SJCRH30 (cell line): Measurements from ENCODE around the gene ZNF605. TPM values are rescaled to one million over a fixed set of nuclear protein-coding genes. Genes with fewer than 3 reads are reported as not detected.
"Not testable (repeated sequence)": the region's sequence is repeated elsewhere in the genome, so short reads cannot be mapped to it uniquely, and the experiment has no call there.

Experiments used
- DNase-seq, 2 experiments: peaks; one replicate each; pipeline ENCODE4 v3.0.0-alpha.2; 2015 to 2020
- H3K27ac ChIP-seq: fragments of 250-450 bp; sonication (Bioruptor Pico); 2 replicates; pipeline ENCODE4 v1.5.1; 2020; ENCODE audit warnings: mild to moderate bottlenecking, moderate library complexity
- H3K27me3 ChIP-seq: fragments of 250-450 bp; sonication (Bioruptor Pico); 2 replicates; pipeline ENCODE4 v1.5.1; 2020; ENCODE audit warnings: mild to moderate bottlenecking, moderate library complexity
- H3K36me3 ChIP-seq: fragments of 250-450 bp; sonication (Bioruptor Pico); 2 replicates; pipeline ENCODE4 v1.5.1; 2020; ENCODE audit warnings: mild to moderate bottlenecking, moderate library complexity
- H3K4me1 ChIP-seq: fragments of 250-450 bp; sonication (Bioruptor Pico); 2 replicates; pipeline ENCODE4 v1.5.1; 2020; ENCODE audit warnings: mild to moderate bottlenecking, moderate library complexity
- H3K4me3 ChIP-seq: fragments of 250-450 bp; sonication (Bioruptor Pico); 2 replicates; pipeline ENCODE4 v1.5.1; 2020; ENCODE audit warnings: mild to moderate bottlenecking, moderate library complexity
- H3K9me3 ChIP-seq: fragments of 250-450 bp; sonication (Bioruptor Pico); replicated peaks from 2 replicates; pipeline ENCODE4 v1.5.1; 2020; ENCODE audit warnings: mild to moderate bottlenecking, moderate library complexity
- total RNA-seq: library from RNA; depleted of rRNA; stranded (reverse); fragments of >200 nt; shearing (Covaris generic); gene quantifications from 2 replicates; pipeline ENCODE4 v1.2.3, GENCODE V29; 2014

Gene ZNF605
- total RNA-seq, 1 experiment from 2014 or later, result 7.6 TPM

GRCh38 chr12:132953771-132954170 lies 2.3 kb downstream of the ZNF605 start:
- no peaks in the 10 kb centered on the region for H3K4me1 ChIP-seq
- H3K27me3 ChIP-seq, result no peaks in the 10 kb centered on the region
- DNase-seq, result no peak
- H3K36me3 ChIP-seq, result peaks cover 12% of the 10 kb centered on the region; the same call in 1 of the 2 replicates
- H3K4me3 ChIP-seq, result no peak overlapping the region
- peaks cover 19% of the 10 kb centered on the region for H3K9me3 ChIP-seq
- H3K27ac ChIP-seq, result no peak overlapping the region

- Histone ChIP-seq H3K36me3 (peaks cover 16% of the 10 kb centered on the region), H3K9me3 (peaks cover 19% of the 10 kb centered on the region), H3K4me3 (no peak overlapping the region), H3K27ac (no peak overlapping the region), H3K27me3 (no peaks in the 10 kb centered on the region), H3K4me1 (no peaks in the 10 kb centered on the region)
- DNase-seq, result no peak
These were observed 3.0 kb downstream of the ZNF605 start for GRCh38 chr12:132953163-132953425.

GRCh38 chr12:132952371-132953162 lies 3.5 kb downstream of the ZNF605 start:
- Histone ChIP-seq H3K4me3 (no peak overlapping the region), H3K9me3 (peaks cover 19% of the 10 kb centered on the region), H3K27ac (no peak overlapping the region), H3K36me3 (peaks cover 21% of the 10 kb centered on the region), H3K4me1 (no peaks in the 10 kb centered on the region), H3K27me3 (no peaks in the 10 kb centered on the region)
- no peak for DNase-seq

GRCh38 chr12:132951649-132952048 lies 4.5 kb downstream of the ZNF605 start:
- Histone ChIP-seq H3K4me1 (no peaks in the 10 kb centered on the region), H3K4me3 (no peak overlapping the region), H3K27ac (no peak overlapping the region), H3K9me3 (peaks cover 14% of the 10 kb centered on the region), H3K27me3 (no peaks in the 10 kb centered on the region), H3K36me3 (peaks cover 29% of the 10 kb centered on the region)
- no peak for DNase-seq

- Histone ChIP-seq H3K4me3 (no peak overlapping the region), H3K4me1 (no peaks in the 10 kb centered on the region), H3K27ac (no peak overlapping the region), H3K36me3 (peaks cover 34% of the 10 kb centered on the region), H3K27me3 (no peaks in the 10 kb centered on the region), H3K9me3 (peaks cover 14% of the 10 kb centered on the region)
- no peak for DNase-seq
These were observed 5.1 kb downstream of the ZNF605 start for GRCh38 chr12:132950844-132951535.

GRCh38 chr12:132949936-132950837 lies 5.9 kb downstream of the ZNF605 start:
- Histone ChIP-seq H3K9me3 (peaks cover 14% of the 10 kb centered on the region), H3K36me3 (peaks cover 39% of the 10 kb centered on the region), H3K4me1 (no peaks in the 10 kb centered on the region), H3K27ac (no peak overlapping the region), H3K27me3 (no peaks in the 10 kb centered on the region), H3K4me3 (no peak overlapping the region)
- DNase-seq, result no peak

- no peaks in the 10 kb centered on the region for H3K4me1 ChIP-seq
- peaks cover 56% of the 10 kb centered on the region for H3K36me3 ChIP-seq
- no peaks in the 10 kb centered on the region for H3K27me3 ChIP-seq
- DNase-seq, result no peak
- peaks cover 14% of the 10 kb centered on the region for H3K9me3 ChIP-seq
- H3K4me3 ChIP-seq, result no peak overlapping the region
- no peak overlapping the region for H3K27ac ChIP-seq
These were observed 7.7 kb downstream of the ZNF605 start for GRCh38 chr12:132948146-132949066.

- DNase-seq, result no peak
- peaks cover 9% of the 10 kb centered on the region for H3K9me3 ChIP-seq
- peaks cover 71% of the 10 kb centered on the region for H3K36me3 ChIP-seq
- no peaks in the 10 kb centered on the region for H3K27me3 ChIP-seq
- H3K4me1 ChIP-seq, result no peaks in the 10 kb centered on the region
- H3K4me3 ChIP-seq, result no peak overlapping the region
- H3K27ac ChIP-seq, result no peak overlapping the region
These were observed 9.8 kb downstream of the ZNF605 start for GRCh38 chr12:132946246-132946820.

- H3K4me1 ChIP-seq, result no peaks in the 10 kb centered on the region
- H3K4me3 ChIP-seq, result no peak overlapping the region
- DNase-seq, result no peak
- peaks cover 71% of the 10 kb centered on the region for H3K36me3 ChIP-seq
- peaks cover 4% of the 10 kb centered on the region for H3K9me3 ChIP-seq
- H3K27me3 ChIP-seq, result no peaks in the 10 kb centered on the region
- H3K27ac ChIP-seq, result no peak overlapping the region
These were observed 10.3 kb downstream of the ZNF605 start for GRCh38 chr12:132945806-132946205.

GRCh38 chr12:132942611-132943010 lies 13.5 kb downstream of the ZNF605 start:
- H3K27ac ChIP-seq, result no peak overlapping the region
- no peaks in the 10 kb centered on the region for H3K27me3 ChIP-seq
- no peaks in the 10 kb centered on the region for H3K9me3 ChIP-seq
- H3K36me3 ChIP-seq, result peaks cover 56% of the 10 kb centered on the region
- no peaks in the 10 kb centered on the region for H3K4me1 ChIP-seq
- DNase-seq, result no peak
- H3K4me3 ChIP-seq, result no peak overlapping the region

GRCh38 chr12:132941336-132941954 lies 14.7 kb downstream of the ZNF605 start:
- 0 out of 2 replicates have a peak, but pooled peaks cover 2% of the 10 kb centered on the region for H3K9me3 ChIP-seq
- H3K27me3 ChIP-seq, result no peaks in the 10 kb centered on the region
- no peak for DNase-seq
- no peak overlapping the region for H3K4me3 ChIP-seq
- peaks cover 46% of the 10 kb centered on the region for H3K36me3 ChIP-seq
- H3K4me1 ChIP-seq, result no peaks in the 10 kb centered on the region
- H3K27ac ChIP-seq, result no peak overlapping the region

GRCh38 chr12:132940071-132940719 lies 15.9 kb downstream of the ZNF605 start:
- no peak for DNase-seq
- Histone ChIP-seq H3K9me3 (0 out of 2 replicates have a peak, but pooled peaks cover 2% of the 10 kb centered on the region), H3K36me3 (peaks cover 38% of the 10 kb centered on the region), H3K4me3 (no peak overlapping the region), H3K4me1 (no peaks in the 10 kb centered on the region), H3K27ac (no peak overlapping the region), H3K27me3 (no peaks in the 10 kb centered on the region)

GRCh38 chr12:132938807-132939206 lies 17.3 kb downstream of the ZNF605 start:
- H3K4me3 ChIP-seq, H3K27ac ChIP-seq, DNase-seq, H3K9me3 ChIP-seq, H3K4me1 ChIP-seq, H3K27me3 ChIP-seq: not testable (repeated sequence)
- H3K36me3 ChIP-seq, result peaks cover 25% of the 10 kb centered on the region
